IPS-15b (cell line): Measurements from ENCODE around the gene TTC31.
A peak's percentile ranks its signal among the peaks of the same experiment; 100 is the strongest.

ENCODE experiments used
- H3K27me3 ChIP-seq: one replicate; pipeline ENCODE4 v1.6.1; 2013; ENCODE audit warnings: low read length; ENCODE audit not compliant: control insufficient read depth, insufficient read depth
- H3K36me3 ChIP-seq: one replicate; pipeline ENCODE4 v1.6.1; 2013; ENCODE audit warnings: low read length; ENCODE audit not compliant: control insufficient read depth, insufficient read depth
- H3K4me1 ChIP-seq: one replicate; pipeline ENCODE4 v1.6.1; 2013; ENCODE audit warnings: mild to moderate bottlenecking, low read length; ENCODE audit not compliant: control insufficient read depth, insufficient read depth
- H3K4me3 ChIP-seq: one replicate; pipeline ENCODE4 v1.5.1; 2013; ENCODE audit warnings: low read depth, low read length
- H3K9ac ChIP-seq: one replicate; pipeline ENCODE4 v1.6.1; 2013; ENCODE audit warnings: low read depth, mild to moderate bottlenecking, low read length
- H3K9me3 ChIP-seq: one replicate; pipeline ENCODE4 v1.6.1; 2013; ENCODE audit warnings: mild to moderate bottlenecking, low read length; ENCODE audit not compliant: control insufficient read depth, insufficient read depth

TTC31 gene

DNA sequence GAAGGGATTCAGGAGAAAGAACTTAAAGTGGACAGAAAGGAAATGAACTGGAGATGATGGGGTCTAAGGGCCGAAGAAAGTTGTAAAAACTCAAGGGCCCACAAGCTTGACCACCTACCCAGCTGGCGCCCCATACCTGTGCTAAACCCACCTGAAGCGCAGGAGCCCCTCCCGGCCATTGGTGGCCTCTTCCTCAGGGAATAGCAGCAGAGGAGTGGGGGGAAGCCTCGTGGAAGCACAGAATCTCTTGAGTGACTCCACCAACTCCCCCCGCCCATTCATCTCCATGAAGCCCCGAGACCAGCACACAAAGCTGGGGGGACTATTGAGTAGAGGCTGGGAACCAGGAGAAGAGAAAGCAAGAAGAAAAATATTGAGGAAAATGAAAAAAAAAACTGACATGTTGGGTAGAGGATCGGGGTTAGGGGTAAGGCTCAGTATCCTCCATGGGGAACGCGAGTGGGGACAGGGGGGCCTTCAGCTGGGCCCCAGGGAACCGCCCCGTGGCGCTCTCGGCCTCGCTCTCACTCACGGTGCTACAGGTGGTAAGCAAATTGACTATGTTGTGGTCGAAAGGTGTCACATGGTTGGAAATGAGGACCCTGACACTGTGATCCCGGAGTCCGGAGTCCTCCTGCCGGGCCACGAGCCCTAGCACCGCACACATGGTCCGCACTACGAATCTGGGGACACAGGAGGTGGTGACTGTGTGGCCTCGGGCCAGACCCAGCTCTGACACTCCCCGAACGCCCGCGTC is 45.9 kb downstream of the TTC31 start:
- Histone ChIP-seq H3K27me3 (peaks cover 5% of the 10 kb centered on the region), H3K36me3 (peaks cover 17% of the 10 kb centered on the region), H3K9ac (peak overlapping the region; percentile 87), H3K4me3 (peak overlapping the region; percentile 99), H3K9me3 (no peaks in the 10 kb centered on the region), H3K4me1 (peaks cover 3% of the 10 kb centered on the region)

DNA sequence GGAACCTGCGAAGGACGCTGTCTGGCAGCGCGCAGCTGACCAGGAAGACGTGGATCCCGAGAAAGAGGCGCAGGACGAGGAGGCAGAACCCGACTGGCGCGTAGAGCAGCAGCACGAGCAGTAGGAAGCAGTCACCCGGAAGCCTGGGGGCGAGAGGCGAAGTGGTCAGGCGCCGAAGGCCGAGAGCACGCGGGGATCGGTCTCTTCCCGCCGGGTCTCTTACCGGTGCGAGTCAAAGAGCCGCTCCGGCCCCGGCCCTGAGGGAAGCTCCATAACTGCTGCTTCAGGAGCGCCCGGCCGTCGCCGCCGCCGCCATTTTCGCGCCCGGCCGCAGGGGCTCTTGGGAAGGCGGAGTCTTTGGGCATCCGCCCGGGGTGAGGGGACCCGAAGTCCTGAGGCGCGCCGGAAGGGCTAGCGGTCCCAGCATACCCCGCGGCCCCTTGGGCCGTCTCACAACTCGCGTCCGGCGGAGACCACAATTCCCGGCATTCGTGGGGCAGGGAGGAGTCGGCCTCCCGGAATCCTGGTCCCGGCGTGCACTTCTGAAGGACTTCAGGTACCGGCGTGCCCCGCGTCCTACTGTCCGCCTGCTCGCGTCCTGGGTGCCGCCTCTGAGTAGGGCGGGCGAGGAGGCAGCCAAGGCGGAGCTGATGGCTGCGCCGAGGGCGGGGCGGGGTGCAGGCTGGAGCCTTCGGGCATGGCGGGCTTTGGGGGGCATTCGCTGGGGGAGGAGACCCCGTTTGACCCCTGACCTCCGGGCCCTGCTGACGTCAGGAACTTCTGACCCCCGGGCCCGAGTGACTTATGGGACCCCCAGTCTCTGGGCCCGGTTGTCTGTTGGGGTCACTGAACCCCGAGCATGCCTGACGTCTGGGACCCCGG is 46.7 kb downstream of the TTC31 start, which contains the start of the genes AUP1 and HTRA2:
AUP1 (minus strand) TSS at position 350 of the 882 bp plus-strand sequence; CDS start at position 273, 77 bp downstream.
HTRA2 (plus strand) TSS at position 577 of the 882 bp plus-strand sequence; CDS start at position 651, 74 bp downstream.
- Histone ChIP-seq H3K9me3 (no peaks in the 10 kb centered on the region), H3K4me3 (peak within 1 kb of the TSS; percentile 99), H3K9ac (peak within 1 kb of the TSS; percentile 87), H3K36me3 (peaks cover 17% of the 10 kb centered on the region), H3K27me3 (peaks cover 3% of the 10 kb centered on the region), H3K4me1 (peaks cover 3% of the 10 kb centered on the region)

DNA sequence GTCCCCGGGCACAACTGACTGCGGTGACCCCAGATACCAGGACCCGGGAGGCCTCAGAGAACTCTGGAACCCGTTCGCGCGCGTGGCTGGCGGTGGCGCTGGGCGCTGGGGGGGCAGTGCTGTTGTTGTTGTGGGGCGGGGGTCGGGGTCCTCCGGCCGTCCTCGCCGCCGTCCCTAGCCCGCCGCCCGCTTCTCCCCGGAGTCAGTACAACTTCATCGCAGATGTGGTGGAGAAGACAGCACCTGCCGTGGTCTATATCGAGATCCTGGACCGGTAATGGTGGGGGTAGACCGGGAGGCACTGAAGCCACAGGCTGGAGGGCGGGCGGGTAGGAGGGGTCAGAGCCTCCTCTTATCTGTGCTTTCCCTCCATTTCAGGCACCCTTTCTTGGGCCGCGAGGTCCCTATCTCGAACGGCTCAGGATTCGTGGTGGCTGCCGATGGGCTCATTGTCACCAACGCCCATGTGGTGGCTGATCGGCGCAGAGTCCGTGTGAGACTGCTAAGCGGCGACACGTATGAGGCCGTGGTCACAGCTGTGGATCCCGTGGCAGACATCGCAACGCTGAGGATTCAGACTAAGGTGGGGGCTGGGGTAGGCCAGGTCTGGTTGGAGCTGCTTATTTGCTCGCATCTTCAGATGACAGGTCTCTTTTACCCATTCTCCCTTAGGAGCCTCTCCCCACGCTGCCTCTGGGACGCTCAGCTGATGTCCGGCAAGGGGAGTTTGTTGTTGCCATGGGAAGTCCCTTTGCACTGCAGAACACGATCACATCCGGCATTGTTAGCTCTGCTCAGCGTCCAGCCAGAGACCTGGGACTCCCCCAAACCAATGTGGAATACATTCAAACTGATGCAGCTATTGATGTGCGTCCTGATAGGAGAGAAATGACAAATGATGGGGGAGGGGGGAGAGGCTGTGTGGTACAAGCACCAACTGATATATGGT is 47.6 kb downstream of the TTC31 start:
- H3K9ac ChIP-seq: peak overlapping the region; percentile 37
- H3K9me3 ChIP-seq: no peaks in the 10 kb centered on the region
- H3K4me3 ChIP-seq: peak overlapping the region; percentile 99
- H3K4me1 ChIP-seq: peaks cover 3% of the 10 kb centered on the region
- peaks cover 3% of the 10 kb centered on the region for H3K27me3 ChIP-seq
- peaks cover 17% of the 10 kb centered on the region for H3K36me3 ChIP-seq

DNA sequence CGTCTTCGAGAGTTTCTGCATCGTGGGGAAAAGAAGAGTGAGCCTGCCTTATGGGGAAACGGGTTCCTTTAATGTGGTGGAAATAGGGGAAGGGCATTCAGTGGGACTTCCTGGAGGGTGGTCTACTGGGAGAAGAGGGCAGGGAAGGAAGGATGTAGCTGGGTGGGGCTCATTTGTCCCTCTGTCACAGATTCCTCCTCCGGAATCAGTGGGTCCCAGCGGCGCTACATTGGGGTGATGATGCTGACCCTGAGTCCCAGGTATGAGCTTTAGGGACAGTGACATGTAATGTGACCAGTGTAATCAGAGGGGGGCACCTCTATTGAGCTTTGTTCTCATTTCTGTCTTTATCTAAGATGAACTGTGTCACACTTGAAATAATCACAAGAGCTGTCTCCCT is 48.8 kb downstream of the TTC31 start:
- H3K9ac ChIP-seq: no peak overlapping the region
- H3K27me3 ChIP-seq: peaks cover 3% of the 10 kb centered on the region
- peaks cover 3% of the 10 kb centered on the region for H3K4me1 ChIP-seq
- H3K4me3 ChIP-seq: no peak overlapping the region
- no peaks in the 10 kb centered on the region for H3K9me3 ChIP-seq
- peaks cover 13% of the 10 kb centered on the region for H3K36me3 ChIP-seq

DNA sequence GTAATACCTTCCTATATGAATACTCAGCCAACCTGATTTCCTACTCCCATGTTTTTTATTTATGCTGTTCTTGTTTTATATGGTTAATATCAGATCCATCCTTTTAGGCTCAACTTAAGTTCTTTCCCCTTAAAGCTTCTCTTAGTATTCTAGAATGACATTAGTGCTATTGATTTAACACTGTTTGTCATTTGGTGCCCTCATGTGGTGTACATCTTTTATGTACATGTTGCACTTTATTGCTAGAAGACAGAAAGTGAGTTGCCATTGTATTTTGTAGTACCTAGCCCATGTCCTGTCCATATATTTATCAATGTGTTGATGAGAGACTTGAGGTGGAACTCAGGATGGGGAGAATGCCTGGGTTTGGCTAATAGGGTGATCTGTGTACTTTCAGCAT is 49.3 kb downstream of the TTC31 start:
- Histone ChIP-seq H3K4me1 (peaks cover 3% of the 10 kb centered on the region), H3K4me3 (no peak overlapping the region), H3K36me3 (peaks cover 7% of the 10 kb centered on the region), H3K27me3 (peaks cover 3% of the 10 kb centered on the region), H3K9me3 (no peaks in the 10 kb centered on the region), H3K9ac (no peak overlapping the region)

DNA sequence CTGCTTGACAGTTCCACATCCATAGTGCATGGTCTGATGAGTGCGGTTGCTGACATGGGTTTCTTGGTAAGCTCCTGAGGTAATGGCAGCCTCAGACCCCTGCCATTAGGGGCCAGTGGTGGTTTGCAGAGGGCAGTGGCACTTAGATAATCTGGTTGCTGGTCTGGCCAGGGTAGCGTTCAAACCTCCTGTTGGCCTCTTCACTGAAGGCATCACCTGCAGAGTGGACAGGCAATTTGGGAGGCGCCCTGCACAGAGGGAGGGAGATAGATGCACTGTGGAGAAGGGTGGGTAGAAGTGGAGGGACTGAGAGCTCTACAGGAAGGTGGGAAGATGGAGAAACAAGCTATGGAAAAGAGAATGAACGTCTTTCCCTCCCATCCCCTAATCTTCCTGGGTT is 50.6 kb downstream of the TTC31 start:
- H3K27me3 ChIP-seq: peaks cover 8% of the 10 kb centered on the region

DNA sequence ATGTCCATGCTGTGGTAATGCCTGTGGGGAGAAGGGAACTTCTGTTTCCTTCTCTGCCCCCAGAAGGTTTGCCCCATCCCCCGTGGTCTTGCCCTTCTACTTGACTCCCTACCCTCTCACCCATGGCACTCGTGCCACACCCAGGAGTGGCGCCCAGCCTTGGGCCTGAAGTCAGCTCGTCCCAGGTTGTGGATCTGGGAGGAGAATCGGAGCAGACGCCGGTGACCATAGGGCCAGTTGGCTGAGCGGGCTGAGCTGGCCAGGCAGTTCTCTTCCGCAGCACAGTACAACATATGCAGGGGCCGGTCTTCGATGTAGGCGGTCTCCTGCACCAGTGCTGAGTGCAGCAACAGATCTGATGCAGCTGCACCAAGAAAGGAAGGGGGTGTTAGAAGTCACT is 51.5 kb downstream of the TTC31 start:
- no peaks in the 10 kb centered on the region for H3K9me3 ChIP-seq
- H3K36me3 ChIP-seq: no peaks in the 10 kb centered on the region
- H3K27me3 ChIP-seq: peaks cover 10% of the 10 kb centered on the region

More for the DNA sequence above, 50.6 kb downstream of the TTC31 start:
- Histone ChIP-seq H3K4me3 (no peak overlapping the region), H3K9me3 (no peaks in the 10 kb centered on the region), H3K36me3 (no peaks in the 10 kb centered on the region), H3K4me1 (peaks cover 1% of the 10 kb centered on the region), H3K9ac (no peak overlapping the region)

DNA sequence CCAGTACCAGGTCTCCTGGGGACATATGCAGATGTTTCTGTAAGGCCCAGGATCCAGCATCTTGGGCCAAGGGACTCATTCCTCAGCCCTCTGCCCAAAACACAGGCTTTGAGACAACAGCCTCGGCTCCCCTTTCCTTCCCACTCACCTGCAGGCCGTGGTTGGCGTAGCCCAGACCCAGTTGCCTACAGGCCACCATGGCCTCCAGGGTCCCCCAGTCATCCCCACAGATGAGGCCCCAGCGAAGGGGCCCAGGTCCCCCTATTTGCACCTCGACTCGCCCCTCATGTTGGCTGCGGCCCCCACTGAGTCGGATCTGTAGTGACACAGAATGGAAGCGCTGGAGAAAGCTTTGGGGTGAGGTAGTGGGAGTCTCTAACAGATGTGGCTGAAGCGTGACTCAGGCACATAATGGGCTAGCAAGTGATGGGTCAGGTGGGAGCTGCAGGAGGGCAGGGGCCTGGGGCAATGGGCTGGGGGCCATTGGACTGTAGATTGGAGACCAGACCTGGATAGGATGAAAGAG is 52.6 kb downstream of the TTC31 start:
- Histone ChIP-seq H3K9ac (no peak overlapping the region), H3K27me3 (peaks cover 10% of the 10 kb centered on the region), H3K4me1 (no peaks in the 10 kb centered on the region), H3K36me3 (no peaks in the 10 kb centered on the region), H3K4me3 (no peak overlapping the region), H3K9me3 (no peaks in the 10 kb centered on the region)

More for the DNA sequence above, 51.5 kb downstream of the TTC31 start:
- H3K9ac ChIP-seq: no peak overlapping the region
- H3K4me1 ChIP-seq: no peaks in the 10 kb centered on the region
- no peak overlapping the region for H3K4me3 ChIP-seq

DNA sequence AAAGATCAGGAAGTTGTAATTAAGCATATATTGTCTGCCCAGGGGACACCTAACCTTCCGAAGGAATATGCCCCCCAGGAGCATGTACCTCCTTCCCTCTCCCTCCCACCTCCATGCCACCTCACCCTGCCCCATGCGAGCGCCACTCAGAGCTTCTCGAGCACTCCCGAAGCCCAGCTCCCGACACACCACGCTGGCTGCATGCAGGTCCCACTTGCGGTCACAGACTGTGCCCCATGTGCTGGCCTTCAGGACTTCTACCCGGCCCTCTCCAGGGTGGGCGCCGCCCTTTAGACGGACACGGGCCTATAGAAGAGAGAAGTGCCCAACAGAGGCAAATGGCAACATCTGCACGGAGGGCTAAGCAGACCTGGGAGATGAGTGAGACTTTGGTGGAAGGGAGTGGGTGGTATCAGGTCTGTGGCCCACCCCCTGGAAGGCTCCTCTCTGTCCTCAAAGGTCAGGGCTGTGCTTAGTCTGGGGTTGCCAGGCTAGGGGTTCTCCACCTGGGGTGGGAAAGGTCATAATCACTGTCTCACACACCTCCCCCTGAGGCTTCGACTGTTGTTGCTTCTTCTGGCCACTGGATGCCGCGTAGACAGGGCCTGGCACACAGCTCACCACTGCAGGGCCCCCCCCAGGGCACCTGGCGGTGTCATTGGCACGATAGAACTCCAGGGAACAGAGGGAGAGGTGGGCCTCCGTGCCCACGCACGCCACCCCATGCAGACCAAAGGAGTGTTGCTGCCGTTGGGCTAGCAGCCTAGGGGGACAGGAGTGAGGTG is 53.5 kb downstream of the TTC31 start:
- Histone ChIP-seq H3K36me3 (no peaks in the 10 kb centered on the region), H3K27me3 (peaks cover 6% of the 10 kb centered on the region), H3K9ac (no peak overlapping the region), H3K9me3 (no peaks in the 10 kb centered on the region), H3K4me1 (no peaks in the 10 kb centered on the region), H3K4me3 (no peak overlapping the region)

DNA sequence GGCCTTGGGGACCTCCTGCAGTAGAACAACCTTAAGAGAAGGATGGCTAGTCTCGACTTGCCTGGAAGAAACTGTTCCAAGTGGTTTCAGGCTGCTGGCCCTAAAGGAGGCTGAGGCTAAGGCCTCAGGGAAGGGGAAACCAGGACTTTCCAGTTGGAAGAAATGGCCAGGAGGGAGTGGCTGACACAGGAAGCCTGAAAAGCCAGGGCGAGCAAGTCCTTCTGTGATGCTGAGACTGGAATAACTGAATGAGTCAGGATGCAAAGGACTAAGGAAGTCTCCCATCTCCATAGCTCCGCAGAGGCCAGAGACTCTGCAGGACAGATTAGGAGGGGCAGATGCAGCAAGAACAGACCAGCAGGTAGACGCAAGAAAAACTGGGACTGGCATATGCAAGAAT is 54.3 kb downstream of the TTC31 start:
- H3K9ac ChIP-seq: no peak overlapping the region

More for the DNA sequence above, 54.3 kb downstream of the TTC31 start:
- H3K9me3 ChIP-seq: no peaks in the 10 kb centered on the region
- no peak overlapping the region for H3K4me3 ChIP-seq
- no peaks in the 10 kb centered on the region for H3K4me1 ChIP-seq
- no peaks in the 10 kb centered on the region for H3K36me3 ChIP-seq
- peaks cover 6% of the 10 kb centered on the region for H3K27me3 ChIP-seq
